H1 (cell line): ENCODE data around the gene EPG5. TPM values are rescaled to one million over a fixed set of nuclear protein-coding genes. Genes with fewer than 3 reads are reported as not detected.

ENCODE experiments used
- CTCF ChIA-PET: fragments of 300-600 bp; sonication (Branson Sonifier 250); formaldehyde crosslinking; loops from one replicate; lab custom pipeline; 2021; ENCODE audit not compliant: partially characterized antibody; lab: Charles Lee
- POLR2A ChIA-PET: fragments of 300-600 bp; sonication (Branson Sonifier 250); formaldehyde crosslinking; loops from one replicate; lab custom pipeline; 2021; ENCODE audit warnings: inconsistent platforms; ENCODE audit not compliant: partially characterized antibody; lab: Charles Lee
- DNase-seq, 2 experiments: peaks; one replicate each; pipeline versions ENCODE4 v3.0.0 to v3.0.0-alpha.2; 2010 to 2022; ENCODE audit warnings: low spot score in 2 of 2, low read depth in 1 of 2, mixed read lengths in 1 of 2
- FAIRE-seq: peaks from 2 replicates; lab custom pipeline; 2011; peaks lifted over from hg19 to GRCh38; lab: Jason Lieb, UNC
- H2AFZ ChIP-seq: 2 replicates; pipeline ENCODE4 v1.8.1; 2012; ENCODE audit warnings: low read length, inconsistent platforms
- H2AK5ac ChIP-seq: 2 replicates; pipeline ENCODE4 v1.6.1; 2013; ENCODE audit warnings: low read depth, low read length
- H2BK120ac ChIP-seq: replicated peaks from 2 replicates; pipeline ENCODE3; 2013; ENCODE audit warnings: low read depth, low read length, inconsistent platforms
- H2BK12ac ChIP-seq: 2 replicates; pipeline ENCODE4 v1.6.1; 2013; ENCODE audit warnings: low read depth, low read length
- H2BK15ac ChIP-seq: 2 replicates; pipeline ENCODE4 v1.6.1; 2013; ENCODE audit warnings: low read length
- H2BK20ac ChIP-seq: 2 replicates; pipeline ENCODE4 v1.6.1; 2013; ENCODE audit warnings: low read length
- H2BK5ac ChIP-seq: 2 replicates; pipeline ENCODE4 v1.6.1; 2013; ENCODE audit warnings: low read depth, low read length
- H3K14ac ChIP-seq: 2 replicates; pipeline ENCODE4 v1.6.1; 2013; ENCODE audit warnings: inconsistent platforms; ENCODE audit not compliant: insufficient read length
- H3K18ac ChIP-seq: 2 replicates; pipeline ENCODE4 v1.6.1; 2013; ENCODE audit warnings: low read length; ENCODE audit errors: extremely low read depth
- H3K23ac ChIP-seq: 2 replicates; pipeline ENCODE4 v1.6.1; 2013; ENCODE audit warnings: inconsistent platforms; ENCODE audit not compliant: insufficient read length
- H3K23me2 ChIP-seq: 2 replicates; pipeline ENCODE4 v1.6.1; 2013; ENCODE audit warnings: low read depth, low read length
- H3K27ac ChIP-seq: 2 replicates; pipeline ENCODE4 v1.6.1; 2011; ENCODE audit warnings: low read depth, low read length, inconsistent platforms
- H3K27me3 ChIP-seq, 4 experiments: replicated peaks in 1 of 4; 1 replicate in 1 of 4; 2 replicates in 3 of 4; pipeline versions ENCODE4 v1.6.1 to v1.8.1; 2011 to 2013; ENCODE audit warnings: low read length in 3 of 4, mild to moderate bottlenecking in 3 of 4, inconsistent platforms in 2 of 4, mixed read lengths in 2 of 4, moderate library complexity in 1 of 4; ENCODE audit not compliant: control insufficient read depth in 3 of 4, insufficient read depth in 3 of 4; ENCODE audit errors: extremely low read depth in 1 of 4
- H3K36me3 ChIP-seq, 4 experiments: 2 replicates each; pipeline versions ENCODE4 v1.6.1 to v1.8.1; 2011 to 2013; ENCODE audit warnings: mild to moderate bottlenecking in 4 of 4, low read length in 3 of 4, moderate library complexity in 2 of 4, control low read depth in 1 of 4, inconsistent platforms in 1 of 4; ENCODE audit not compliant: insufficient read depth in 4 of 4, control insufficient read depth in 2 of 4
- H3K4ac ChIP-seq: replicated peaks from 2 replicates; pipeline ENCODE3; 2013; ENCODE audit warnings: low read length, low read depth, mixed read lengths, inconsistent platforms; ENCODE audit not compliant: insufficient read length
- H3K4me1 ChIP-seq, 4 experiments: replicated peaks in 1 of 4; 1 replicate in 1 of 4; 2 replicates in 3 of 4; pipeline versions ENCODE4 v1.6.1 to v1.8.1; 2011 to 2013; ENCODE audit warnings: low read length in 3 of 4, inconsistent platforms in 2 of 4, mixed read lengths in 1 of 4; ENCODE audit not compliant: insufficient read depth in 4 of 4, control insufficient read depth in 3 of 4
- H3K4me2 ChIP-seq, 2 experiments: 2 replicates each; pipeline versions ENCODE4 v1.6.1 to v1.8.1; 2011 to 2013; ENCODE audit warnings: low read depth in 2 of 2, low read length in 2 of 2, control low read depth in 1 of 2, inconsistent platforms in 1 of 2, mild to moderate bottlenecking in 1 of 2; ENCODE audit not compliant: insufficient read depth in 1 of 2
- H3K4me3 ChIP-seq, 4 experiments: fragments of 200-600, 300-600 bp in 1 of 4; sonication (generic), shearing (Covaris generic), sonication (Bioruptor Twin) in 1 of 4; 2 replicates each; pipeline versions ENCODE4 v1.5.1 to v1.8.1; 2011 to 2016; ENCODE audit warnings: low read length in 4 of 4, low read depth in 3 of 4, control low read depth in 2 of 4, inconsistent platforms in 2 of 4, mild to moderate bottlenecking in 2 of 4, mixed read lengths in 1 of 4, moderate library complexity in 1 of 4; ENCODE audit not compliant: insufficient read depth in 2 of 4; ENCODE audit errors: extremely low read depth in 1 of 4
- H3K56ac ChIP-seq: replicated peaks from 2 replicates; pipeline ENCODE3; 2013; ENCODE audit warnings: low read depth, mild to moderate bottlenecking, mixed read lengths, low read length, inconsistent platforms; ENCODE audit not compliant: insufficient read length
- H3K79me1 ChIP-seq: 2 replicates; pipeline ENCODE4 v1.6.1; 2013; ENCODE audit warnings: low read depth, low read length, control low read depth
- H3K79me2 ChIP-seq, 2 experiments: 2 replicates each; pipeline versions ENCODE4 v1.6.1 to v1.8.1; 2012 to 2013; ENCODE audit warnings: low read length in 2 of 2, mild to moderate bottlenecking in 2 of 2, inconsistent platforms in 1 of 2; ENCODE audit not compliant: insufficient read depth in 2 of 2, control insufficient read depth in 1 of 2
- H3K9ac ChIP-seq, 4 experiments: replicated peaks in 1 of 4; 1 replicate in 1 of 4; 2 replicates in 3 of 4; pipeline versions ENCODE4 v1.6.1 to v1.8.1; 2011 to 2013; ENCODE audit warnings: low read depth in 3 of 4, low read length in 3 of 4, control low read depth in 2 of 4, mild to moderate bottlenecking in 2 of 4, moderate library complexity in 2 of 4, inconsistent platforms in 1 of 4; ENCODE audit errors: extremely low read depth in 1 of 4
- H3K9me3 ChIP-seq, 2 experiments: 2 replicates each; pipeline versions ENCODE4 v1.6.1 to v1.8.1; 2012 to 2013; ENCODE audit warnings: mild to moderate bottlenecking in 2 of 2, moderate library complexity in 2 of 2, control low read depth in 1 of 2, inconsistent platforms in 1 of 2, low read depth in 1 of 2, low read length in 1 of 2, mixed read lengths in 1 of 2; ENCODE audit not compliant: insufficient read depth in 2 of 2
- H4K20me1 ChIP-seq, 2 experiments: replicated peaks in 1 of 2; 2 replicates each; pipeline versions ENCODE3 to v1.8.1; 2011 to 2013; ENCODE audit warnings: inconsistent platforms in 2 of 2, low read length in 2 of 2, mild to moderate bottlenecking in 1 of 2; ENCODE audit not compliant: insufficient read depth in 2 of 2, control insufficient read depth in 1 of 2
- H4K5ac ChIP-seq: 2 replicates; pipeline ENCODE4 v1.6.1; 2013; ENCODE audit warnings: low read length, low read depth, mixed read lengths, inconsistent platforms; ENCODE audit not compliant: insufficient read length
- H4K8ac ChIP-seq: 2 replicates; pipeline ENCODE4 v1.8.0; 2013; ENCODE audit warnings: mild to moderate bottlenecking, moderate library complexity, low read length, inconsistent platforms; ENCODE audit not compliant: insufficient read depth; ENCODE audit errors: extremely low read depth
- H4K91ac ChIP-seq: replicated peaks from 2 replicates; pipeline ENCODE3; 2013; ENCODE audit warnings: low read length, mixed read lengths, inconsistent platforms; ENCODE audit not compliant: insufficient read length
- CREB1 ChIP-seq: IDR thresholded peaks from 2 replicates; pipeline ENCODE4 v1.6.1; 2012; ENCODE audit warnings: inconsistent platforms
- CTBP2 ChIP-seq: IDR thresholded peaks from 2 replicates; pipeline ENCODE4 v1.7.0; 2011; ENCODE audit warnings: borderline replicate concordance, mild to moderate bottlenecking, moderate library complexity, mixed read lengths, low read length; ENCODE audit not compliant: insufficient read depth, insufficient read length
- EP300 ChIP-seq, 2 experiments: IDR thresholded peaks; 1 replicate in 1 of 2; 2 replicates in 1 of 2; pipeline ENCODE4 v1.6.1; 2011 to 2012; ENCODE audit warnings: low read depth in 2 of 2, low read length in 2 of 2, mild to moderate bottlenecking in 2 of 2, borderline replicate concordance in 1 of 2, inconsistent platforms in 1 of 2, moderate library complexity in 1 of 2
- GABPA ChIP-seq: IDR thresholded peaks from 2 replicates; pipeline ENCODE4 v1.6.1; 2011; ENCODE audit warnings: mild to moderate bottlenecking, low read length, moderate library complexity, borderline replicate concordance; ENCODE audit not compliant: insufficient read depth
- KDM1A ChIP-seq: fragments of 200-600, 300-600 bp; sonication (generic); IDR thresholded peaks from 2 replicates; pipeline ENCODE4 v1.7.1; 2016; ENCODE audit warnings: mild to moderate bottlenecking, low read length, borderline replicate concordance
- KDM4A ChIP-seq: IDR thresholded peaks from one replicate; pipeline ENCODE4 v1.7.1; 2012; ENCODE audit warnings: low read depth, mild to moderate bottlenecking, moderate library complexity, low read length, inconsistent platforms; ENCODE audit not compliant: severe bottlenecking
- POLR2A ChIP-seq, 2 experiments: IDR thresholded peaks; 1 replicate in 1 of 2; 2 replicates in 1 of 2; pipeline ENCODE4 v1.6.1; 2011; ENCODE audit warnings: low read depth in 2 of 2, low read length in 2 of 2, mild to moderate bottlenecking in 2 of 2; ENCODE audit errors: control extremely low read depth in 1 of 2
- RXRA ChIP-seq: IDR thresholded peaks from 2 replicates; pipeline ENCODE4 v1.6.1; 2011; ENCODE audit warnings: low read depth, mild to moderate bottlenecking, low read length, moderate library complexity; ENCODE audit not compliant: insufficient read depth
- SAP30 ChIP-seq: fragments of 300-600 bp; sonication (generic); IDR thresholded peaks from 2 replicates; pipeline ENCODE4 v1.7.1; 2012; ENCODE audit warnings: low read length, moderate library complexity, mild to moderate bottlenecking, inconsistent platforms; ENCODE audit not compliant: insufficient read depth, insufficient replicate concordance
- SP1 ChIP-seq: IDR thresholded peaks from 2 replicates; pipeline ENCODE4 v1.6.1; 2011; ENCODE audit warnings: low read depth, low read length
- ZNF274 ChIP-seq: IDR thresholded peaks from 2 replicates; pipeline ENCODE4 v1.7.0; 2012; ENCODE audit warnings: low read length, borderline replicate concordance; ENCODE audit errors: extremely low read depth
- WGBS, 2 experiments: shearing (Covaris generic) in 1 of 2; methylation state at CpG; one replicate each; pipeline versions ENCODE4 v1.1.6 to v1.1.7; 2013 to 2015; ENCODE audit warnings: low lambda C conversion rate in 2 of 2, mixed read lengths in 2 of 2, inconsistent platforms in 1 of 2, low coverage in 1 of 2, missing lambda C conversion rate in 1 of 2; ENCODE audit not compliant: insufficient replicate concordance in 2 of 2, insufficient coverage in 1 of 2, insufficient read length in 1 of 2; ENCODE audit errors: extremely low coverage in 1 of 2, missing lambda C conversion rate in 1 of 2; 5-methylcytosine and 5-hydroxymethylcytosine counted together
- polyA plus RNA-seq, 7 experiments: library from polyadenylated mRNA; depleted of rRNA in 3 of 7; stranded (reverse) in 5 of 7; unstranded in 2 of 7; fragments of >200 nt in 5 of 7; fragments of 200-250 nt in 2 of 7; gene quantifications; 1 replicate in 5 of 7; 2 replicates in 1 of 7; 4 replicates in 1 of 7; pipeline versions ENCODE4 v1.2.1 to v1.2.3, GENCODE V29; 2011 to 2013; ENCODE audit warnings: missing spikeins in 2 of 7, mixed read lengths in 2 of 7
- total RNA-seq: library from RNA; stranded (reverse); fragmentation: NEBNext Ultra II Directional; extraction: Animal tissue kit (Norgen Biotek cat#: 25700); gene quantifications from 2 replicates; pipeline ENCODE4 v1.2.1, GENCODE V29; 2021

The EPG5 gene
- total and polyA plus RNA-seq, 2 of the 8 experiments (the other 6 are each of a cell fraction or from before 2014, with no cell fraction given): 14.1 to 18.3 TPM

GRCh38 chr18:45880876-45881558 lies 86.1 kb downstream of the EPG5 start:
- Histone ChIP-seq H3K9me3 (no peaks in the 10 kb centered on the region), H3K4ac (no peak overlapping the region), H4K91ac (no peak overlapping the region), H2BK5ac (no peak overlapping the region), H3K27me3 (no peaks in the 10 kb centered on the region), H2AK5ac (no peak overlapping the region), H2BK15ac (no peak overlapping the region), H2AFZ (no peak overlapping the region), H4K5ac (no peak overlapping the region), H3K56ac (no peak overlapping the region), H3K4me3 (no peak overlapping the region), H3K23me2 (no peaks in the 10 kb centered on the region), H3K4me1 (no peaks in the 10 kb centered on the region), H3K36me3 (peaks cover 0 to 12% (median 5%) of the 10 kb centered on the region in 4 experiments; a peak in 3 of 8 replicates), H2BK20ac (no peak overlapping the region), H3K14ac (no peak overlapping the region), H4K20me1 (no peaks in the 10 kb centered on the region), H3K23ac (no peak overlapping the region), H3K27ac (no peak overlapping the region), H2BK120ac (no peak overlapping the region), H3K4me2 (no peak overlapping the region), H2BK12ac (no peak overlapping the region), H3K79me1 (no peaks in the 10 kb centered on the region), H4K8ac (no peak overlapping the region), H3K18ac (no peak overlapping the region), H3K9ac (no peak overlapping the region), H3K79me2 (no peaks in the 10 kb centered on the region)
- 87% methylated on average over 3 of the region's 3 CpGs; no CpG with 5 or more reads in 1 of the 2 experiments for WGBS, 2 experiments
- POLR2A ChIA-PET: no interaction called here
- DNase-seq (no peak), FAIRE-seq (no peak)
- CTCF ChIA-PET: interaction anchor here (0.6 to 6.4 kb wide), 24 partner anchors 10 to 719 kb away, joined by 3 to 69 read pairs (median 5); partner anchors contain the start of gene SLC14A1
- no peak for TF ChIP-seq ZNF274
- TF ChIP-seq GABPA: no peak
- TF ChIP-seq RXRA: no peak
- TF ChIP-seq SP1: no peak
- no peak for TF ChIP-seq KDM4A
- TF ChIP-seq POLR2A (IDR thresholded peaks at IDR 0.05; ENCODE audit: control extremely low read depth in 1 of 2, low read depth in 2 of 2, low read length in 2 of 2): no peak
- TF ChIP-seq CREB1: no peak
- TF ChIP-seq KDM1A: no peak
- TF ChIP-seq EP300 (IDR thresholded peaks at IDR 0.05; ENCODE audit: borderline replicate concordance in 1 of 2, low read depth in 2 of 2, low read length in 2 of 2): no peak
- TF ChIP-seq CTBP2: no peak
- no peak for TF ChIP-seq SAP30
